Mesenchymal stem cell (in vitro differentiated cells and primary cell): ENCODE data around the gene WNT8B.

ENCODE experiments used
- DNase-seq: peaks from one replicate; pipeline ENCODE4 v3.0.0-alpha.2; 2013
- H2AFZ ChIP-seq: one replicate; pipeline ENCODE4 v1.6.1; 2013; ENCODE audit warnings: low read depth, mild to moderate bottlenecking, control low read depth, inconsistent platforms, low read length, moderate library complexity
- H2AK5ac ChIP-seq: 2 replicates; pipeline ENCODE4 v1.6.1; 2013; ENCODE audit warnings: low read length, moderate library complexity, mild to moderate bottlenecking, inconsistent platforms; ENCODE audit not compliant: severe bottlenecking
- H2BK120ac ChIP-seq: one replicate; pipeline ENCODE4 v1.6.1; 2013; ENCODE audit warnings: low read depth, mild to moderate bottlenecking, inconsistent platforms, low read length, moderate library complexity
- H2BK12ac ChIP-seq, 2 experiments: one replicate each; pipeline ENCODE4 v1.6.1; 2013; ENCODE audit warnings: inconsistent platforms in 2 of 2, low read length in 2 of 2, mild to moderate bottlenecking in 2 of 2, moderate library complexity in 2 of 2, control low read depth in 1 of 2
- H2BK15ac ChIP-seq: one replicate; pipeline ENCODE4 v1.6.1; 2013; ENCODE audit warnings: mild to moderate bottlenecking, low read depth, inconsistent platforms; ENCODE audit not compliant: poor library complexity, severe bottlenecking
- H2BK5ac ChIP-seq: 2 replicates; pipeline ENCODE4 v1.6.1; 2013; ENCODE audit warnings: low read depth, mild to moderate bottlenecking, low read length, control low read depth, inconsistent platforms; ENCODE audit not compliant: poor library complexity, severe bottlenecking
- H3K14ac ChIP-seq, 2 experiments: one replicate each; pipeline ENCODE4 v1.6.1; 2013; ENCODE audit warnings: inconsistent platforms in 2 of 2, low read length in 2 of 2, control low read depth in 1 of 2, mild to moderate bottlenecking in 1 of 2, moderate library complexity in 1 of 2
- H3K18ac ChIP-seq, 2 experiments: one replicate each; pipeline ENCODE4 v1.6.1; 2013; ENCODE audit warnings: inconsistent platforms in 2 of 2, low read length in 2 of 2, control low read depth in 1 of 2, low read depth in 1 of 2, mild to moderate bottlenecking in 1 of 2
- H3K23ac ChIP-seq, 2 experiments: one replicate each; pipeline ENCODE4 v1.6.1; 2013; ENCODE audit warnings: inconsistent platforms in 2 of 2, low read length in 2 of 2, mild to moderate bottlenecking in 2 of 2, moderate library complexity in 2 of 2, control low read depth in 1 of 2
- H3K27ac ChIP-seq: 2 replicates; pipeline ENCODE4 v1.5.1; 2013; ENCODE audit warnings: mild to moderate bottlenecking, moderate library complexity, low read length, control low read depth, inconsistent platforms; ENCODE audit not compliant: poor library complexity, severe bottlenecking
- H3K27me3 ChIP-seq, 2 experiments: 2 replicates each; pipeline versions ENCODE4 v1.6.1 to v1.7.0; 2013; ENCODE audit warnings: low read length in 2 of 2, mild to moderate bottlenecking in 2 of 2, moderate library complexity in 2 of 2, control low read depth in 1 of 2, inconsistent platforms in 1 of 2; ENCODE audit not compliant: control insufficient read depth in 1 of 2, insufficient read depth in 1 of 2
- H3K36me3 ChIP-seq, 2 experiments: 2 replicates each; pipeline versions ENCODE4 v1.6.1 to v1.7.0; 2013; ENCODE audit warnings: low read length in 2 of 2, control low read depth in 1 of 2, inconsistent platforms in 1 of 2, low read depth in 1 of 2, mild to moderate bottlenecking in 1 of 2; ENCODE audit not compliant: insufficient read depth in 2 of 2, control insufficient read depth in 1 of 2
- H3K4ac ChIP-seq, 2 experiments: one replicate each; pipeline ENCODE4 v1.6.1; 2013; ENCODE audit warnings: inconsistent platforms in 2 of 2, low read length in 2 of 2, mild to moderate bottlenecking in 2 of 2, moderate library complexity in 2 of 2, control low read depth in 1 of 2, low read depth in 1 of 2
- H3K4me1 ChIP-seq: 2 replicates; pipeline ENCODE4 v1.6.1; 2013; ENCODE audit warnings: low read depth, low read length, control low read depth; ENCODE audit not compliant: control insufficient read depth, insufficient read depth
- H3K4me2 ChIP-seq: 2 replicates; pipeline ENCODE4 v1.6.1; 2013; ENCODE audit warnings: low read length, mild to moderate bottlenecking, inconsistent platforms; ENCODE audit not compliant: poor library complexity, severe bottlenecking
- H3K4me3 ChIP-seq, 2 experiments: 2 replicates each; pipeline versions ENCODE4 v1.5.1 to v1.7.0; 2013; ENCODE audit warnings: low read length in 2 of 2, mild to moderate bottlenecking in 2 of 2, control low read depth in 1 of 2, low read depth in 1 of 2; ENCODE audit not compliant: insufficient read depth in 1 of 2
- H3K79me1 ChIP-seq: replicated peaks from 2 replicates; pipeline ENCODE4 v1.6.1; 2013; ENCODE audit warnings: mild to moderate bottlenecking, control low read depth, low read length, inconsistent platforms; ENCODE audit not compliant: poor library complexity, severe bottlenecking
- H3K9ac ChIP-seq: 2 replicates; pipeline ENCODE4 v1.7.0; 2013; ENCODE audit warnings: mild to moderate bottlenecking, low read length, moderate library complexity
- H3K9me3 ChIP-seq: 2 replicates; pipeline ENCODE4 v1.7.0; 2013; ENCODE audit warnings: mild to moderate bottlenecking, low read length; ENCODE audit not compliant: control insufficient read depth
- H4K8ac ChIP-seq: one replicate; pipeline ENCODE4 v1.6.1; 2013; ENCODE audit warnings: inconsistent platforms, mild to moderate bottlenecking, low read length, moderate library complexity
- H4K91ac ChIP-seq: one replicate; pipeline ENCODE4 v1.6.1; 2013; ENCODE audit warnings: mild to moderate bottlenecking, low read length, inconsistent platforms
- WGBS: methylation state at CpG from one replicate; pipeline ENCODE4 v1.1.7; 2013; ENCODE audit warnings: mixed read lengths; 5-methylcytosine and 5-hydroxymethylcytosine counted together

Gene WNT8B

DNA sequence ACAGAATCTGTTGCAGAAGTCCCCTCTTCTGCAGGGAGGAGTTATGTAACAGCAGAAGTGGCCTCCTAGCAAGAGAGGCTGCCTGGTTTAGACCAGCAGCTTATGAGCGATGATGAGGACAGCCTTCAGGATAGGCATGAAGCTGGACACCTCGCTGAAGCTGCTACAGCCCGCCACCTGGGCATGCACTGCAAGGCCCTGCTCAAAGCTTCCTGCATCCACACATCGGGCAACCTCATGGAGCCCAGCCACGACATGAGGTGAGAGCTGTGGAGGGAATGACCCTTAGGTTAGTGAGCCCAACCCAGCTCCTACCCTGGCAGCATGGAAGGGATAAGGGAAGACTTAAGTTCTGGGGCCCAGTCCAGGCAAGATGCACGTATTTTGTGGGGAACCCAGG is 24.7 kb downstream of the WNT8B start:
- 91% methylated on average over 6 of the region's 6 CpGs for WGBS
- H3K36me3 ChIP-seq: peaks cover 34 to 37% of the 10 kb centered on the region in 2 experiments

GRCh38 chr10:100489396-100489795 is 26.6 kb downstream of the WNT8B start:
- WGBS: 85% methylated on average over 3 of the region's 5 CpGs
- no peak for DNase-seq
- H2BK120ac ChIP-seq: no peak overlapping the region
- H2BK15ac ChIP-seq: no peak overlapping the region
- H3K4me2 ChIP-seq: no peak overlapping the region
- H2AFZ ChIP-seq: no peak overlapping the region
- H3K4ac ChIP-seq: no peak overlapping the region
- no peak overlapping the region for H2AK5ac ChIP-seq
- H2BK12ac ChIP-seq: no peak overlapping the region
- H3K36me3 ChIP-seq: peaks cover 30 to 35% of the 10 kb centered on the region in 2 experiments
- H3K9ac ChIP-seq: no peak overlapping the region
- H3K4me1 ChIP-seq: no peaks in the 10 kb centered on the region
- no peaks in the 10 kb centered on the region for H3K9me3 ChIP-seq
- H3K18ac ChIP-seq: no peak overlapping the region
- no peak overlapping the region for H4K91ac ChIP-seq
- H3K79me1 ChIP-seq: no peaks in the 10 kb centered on the region
- no peak overlapping the region for H3K4me3 ChIP-seq
- H3K14ac ChIP-seq: no peak overlapping the region
- H3K23ac ChIP-seq: no peak overlapping the region
- no peak overlapping the region for H4K8ac ChIP-seq
- H2BK5ac ChIP-seq: no peak overlapping the region
- H3K27me3 ChIP-seq: peaks cover 7 to 29% of the 10 kb centered on the region in 2 experiments
- H3K27ac ChIP-seq: no peak overlapping the region

More for the DNA sequence above, 24.7 kb downstream of the WNT8B start:
- Histone ChIP-seq H2BK12ac (no peak overlapping the region), H3K18ac (no peak overlapping the region), H2BK5ac (no peak overlapping the region), H3K4ac (no peak overlapping the region), H3K79me1 (no peaks in the 10 kb centered on the region), H3K4me2 (no peak overlapping the region), H2BK120ac (no peak overlapping the region), H3K14ac (no peak overlapping the region), H3K4me3 (no peak overlapping the region), H4K8ac (no peak overlapping the region), H2BK15ac (no peak overlapping the region), H3K23ac (no peak overlapping the region), H3K9me3 (no peaks in the 10 kb centered on the region), H3K4me1 (peaks cover 5% of the 10 kb centered on the region), H4K91ac (no peak overlapping the region), H3K27ac (no peak overlapping the region), H3K27me3 (peaks cover 24 to 47% of the 10 kb centered on the region in 2 experiments), H3K9ac (no peak overlapping the region), H2AK5ac (no peak overlapping the region), H2AFZ (no peak overlapping the region)
- no peak for DNase-seq

DNA sequence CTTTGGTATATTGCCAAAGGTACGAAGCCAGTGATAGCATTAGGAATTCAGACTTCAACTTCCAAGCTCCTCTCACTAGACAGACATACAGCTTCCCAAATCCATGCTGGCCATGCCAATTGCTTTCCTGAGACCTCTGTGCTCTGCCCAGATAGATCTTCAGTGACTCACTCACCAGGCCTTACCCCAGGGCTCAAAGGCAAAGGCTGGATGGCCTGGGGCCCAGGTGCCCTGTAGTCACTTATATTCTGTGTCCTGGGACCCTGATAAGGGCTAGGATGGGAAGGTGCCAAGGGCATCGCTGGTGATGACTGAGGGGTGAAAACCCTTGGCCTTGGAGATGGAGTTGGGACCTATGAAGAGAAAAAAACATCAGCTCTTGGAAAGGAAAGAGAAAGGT is 27.7 kb downstream of the WNT8B start:
- H3K4me1 ChIP-seq: no peaks in the 10 kb centered on the region
- H3K4ac ChIP-seq: no peak overlapping the region
- H3K4me3 ChIP-seq: no peak overlapping the region
- no peak overlapping the region for H3K9ac ChIP-seq
- 88% methylated on average over 2 of the region's 2 CpGs for WGBS
- no peak for DNase-seq
- no peak overlapping the region for H2AK5ac ChIP-seq
- H3K36me3 ChIP-seq: peaks cover 26 to 40% of the 10 kb centered on the region in 2 experiments
- H4K8ac ChIP-seq: no peak overlapping the region
- H3K18ac ChIP-seq: no peak overlapping the region
- H3K79me1 ChIP-seq: no peaks in the 10 kb centered on the region
- H3K4me2 ChIP-seq: no peak overlapping the region
- H3K9me3 ChIP-seq: no peaks in the 10 kb centered on the region
- no peak overlapping the region for H3K14ac ChIP-seq
- no peak overlapping the region for H3K27ac ChIP-seq
- H2BK5ac ChIP-seq: no peak overlapping the region
- no peak overlapping the region for H4K91ac ChIP-seq
- no peak overlapping the region for H2AFZ ChIP-seq
- no peak overlapping the region for H2BK120ac ChIP-seq
- no peak overlapping the region for H2BK12ac ChIP-seq
- no peak overlapping the region for H2BK15ac ChIP-seq
- peaks cover 0 to 18% of the 10 kb centered on the region in 2 experiments for H3K27me3 ChIP-seq
- H3K23ac ChIP-seq: no peak overlapping the region

- Histone ChIP-seq H3K14ac (no peak overlapping the region), H2BK15ac (no peak overlapping the region), H2AFZ (no peak overlapping the region), H3K9ac (no peak overlapping the region), H3K4ac (no peak overlapping the region), H2BK12ac (no peak overlapping the region), H4K91ac (no peak overlapping the region), H3K23ac (no peak overlapping the region), H2BK5ac (no peak overlapping the region), H3K4me2 (no peak overlapping the region), H3K18ac (no peak overlapping the region), H3K36me3 (peaks cover 22 to 51% of the 10 kb centered on the region in 2 experiments), H3K79me1 (no peaks in the 10 kb centered on the region), H4K8ac (no peak overlapping the region), H2AK5ac (no peak overlapping the region), H2BK120ac (no peak overlapping the region), H3K27me3 (peaks cover 0 to 8% of the 10 kb centered on the region in 2 experiments), H3K27ac (no peak overlapping the region), H3K4me3 (no peak overlapping the region), H3K4me1 (no peaks in the 10 kb centered on the region), H3K9me3 (no peaks in the 10 kb centered on the region)
- 86% methylated on average over 2 of the region's 2 CpGs for WGBS
- no peak for DNase-seq
These were observed 33.8 kb downstream of the WNT8B start for GRCh38 chr10:100496567-100496966.
